ENCODE results near the gene IFNGR1.

DNA sequence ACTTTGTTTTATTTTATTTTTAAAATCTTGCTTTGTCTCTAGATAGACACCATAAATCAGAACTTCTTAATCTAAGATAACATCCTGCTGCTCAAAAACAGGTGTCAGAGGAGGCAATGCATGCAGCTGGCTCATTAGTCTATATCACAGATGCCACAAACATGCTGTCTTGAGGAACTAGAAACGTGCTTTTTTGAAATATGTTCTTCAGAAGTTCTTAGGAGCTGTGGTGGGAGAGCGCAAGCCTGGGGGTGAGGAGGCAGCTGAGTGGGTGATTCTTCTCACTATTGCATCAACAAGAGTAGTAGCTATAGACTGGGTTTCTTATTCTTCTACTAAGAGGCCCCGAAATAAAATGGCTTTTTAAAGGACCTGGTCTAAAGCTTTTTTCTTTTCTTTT lies 69.1 kb downstream of the IFNGR1 start:
- TF ChIP-seq, protein P1, sequence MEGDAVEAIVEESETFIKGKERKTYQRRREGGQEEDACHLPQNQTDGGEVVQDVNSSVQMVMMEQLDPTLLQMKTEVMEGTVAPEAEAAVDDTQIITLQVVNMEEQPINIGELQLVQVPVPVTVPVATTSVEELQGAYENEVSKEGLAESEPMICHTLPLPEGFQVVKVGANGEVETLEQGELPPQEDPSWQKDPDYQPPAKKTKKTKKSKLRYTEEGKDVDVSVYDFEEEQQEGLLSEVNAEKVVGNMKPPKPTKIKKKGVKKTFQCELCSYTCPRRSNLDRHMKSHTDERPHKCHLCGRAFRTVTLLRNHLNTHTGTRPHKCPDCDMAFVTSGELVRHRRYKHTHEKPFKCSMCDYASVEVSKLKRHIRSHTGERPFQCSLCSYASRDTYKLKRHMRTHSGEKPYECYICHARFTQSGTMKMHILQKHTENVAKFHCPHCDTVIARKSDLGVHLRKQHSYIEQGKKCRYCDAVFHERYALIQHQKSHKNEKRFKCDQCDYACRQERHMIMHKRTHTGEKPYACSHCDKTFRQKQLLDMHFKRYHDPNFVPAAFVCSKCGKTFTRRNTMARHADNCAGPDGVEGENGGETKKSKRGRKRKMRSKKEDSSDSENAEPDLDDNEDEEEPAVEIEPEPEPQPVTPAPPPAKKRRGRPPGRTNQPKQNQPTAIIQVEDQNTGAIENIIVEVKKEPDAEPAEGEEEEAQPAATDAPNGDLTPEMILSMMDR (IDR thresholded peaks at IDR 0.05): no peak
- TF ChIP-seq POLR2AphosphoS5 (IDR thresholded peaks at IDR 0.05): no peak
